Peyer's patch (tissue), 4 donors: ENCODE measurements around the gene TRAPPC10. TPM values are rescaled to one million over a fixed set of nuclear protein-coding genes. Genes with fewer than 3 reads are reported as not detected.

Experiments
- DNase-seq, 3 donors: peaks; one replicate each; pipeline ENCODE4 v3.0.0-alpha.2; 2017 to 2019
- H3K27ac ChIP-seq, 4 donors: fragments of 200-600 bp; sonication (generic); one replicate each; pipeline ENCODE4 v1.5.1; 2016 to 2019
- H3K27me3 ChIP-seq, 2 donors: fragments of 200-600 bp; sonication (generic); one replicate each; pipeline ENCODE4 v1.5.1; 2019
- H3K36me3 ChIP-seq, 3 donors: fragments of 200-600 bp; sonication (generic); one replicate each; pipeline ENCODE4 v1.5.1; 2016 to 2019
- H3K4me1 ChIP-seq, 4 donors: fragments of 200-600 bp; sonication (generic); one replicate each; pipeline ENCODE4 v1.5.1; 2016 to 2019
- H3K4me3 ChIP-seq, 4 donors: fragments of 200-600 bp; sonication (generic); 1 replicate in 3 of 4; 2 replicates in 1 of 4; pipeline ENCODE4 v1.5.1; 2016 to 2019; ENCODE audit warnings: mild to moderate bottlenecking in 1 of 4
- H3K9me3 ChIP-seq, 4 donors: fragments of 200-600 bp; sonication (generic); one replicate each; pipeline ENCODE4 v1.5.1; 2016 to 2019; ENCODE audit warnings: mild to moderate bottlenecking in 1 of 4
- CTCF ChIP-seq, 6 experiments: fragments of 450-650 bp in 4 of 6; fragments of 200-600 bp in 2 of 6; sonication (generic) in 1 of 6; IDR thresholded peaks; one replicate each; pipeline ENCODE4 v1.5.1; 2017 to 2019; ENCODE audit warnings: antibody characterized with exemption in 6 of 6, mild to moderate bottlenecking in 3 of 6, moderate library complexity in 1 of 6
- POLR2A ChIP-seq, 2 donors: fragments of 450-650 bp; IDR thresholded peaks; one replicate each; pipeline ENCODE4 v1.5.1; 2017; ENCODE audit warnings: antibody characterized with exemption in 2 of 2, mild to moderate bottlenecking in 2 of 2, moderate library complexity in 2 of 2
- total RNA-seq, 4 donors: library from RNA; depleted of rRNA; stranded (reverse); fragments of >200 nt; gene quantifications; one replicate each; pipeline ENCODE4 v1.1.0, GENCODE V29; 2016

The TRAPPC10 gene
- total RNA-seq, 4 donors from 2014 or later = 62.2 to 153 (median 93.0) TPM

GRCh38 chr21:43983860-43984420 is 28.2 kb upstream of the TRAPPC10 start:
- Histone ChIP-seq H3K36me3 (peaks cover 0 to 44% (median 0%) of the 10 kb centered on the region in 3 donors), H3K4me1 (peaks cover 0 to 3% (median 0%) of the 10 kb centered on the region in 4 donors)
- no peak for TF ChIP-seq POLR2A (IDR thresholded peaks at IDR 0.05)
- TF ChIP-seq CTCF (IDR thresholded peaks at IDR 0.05) = no peak

DNA sequence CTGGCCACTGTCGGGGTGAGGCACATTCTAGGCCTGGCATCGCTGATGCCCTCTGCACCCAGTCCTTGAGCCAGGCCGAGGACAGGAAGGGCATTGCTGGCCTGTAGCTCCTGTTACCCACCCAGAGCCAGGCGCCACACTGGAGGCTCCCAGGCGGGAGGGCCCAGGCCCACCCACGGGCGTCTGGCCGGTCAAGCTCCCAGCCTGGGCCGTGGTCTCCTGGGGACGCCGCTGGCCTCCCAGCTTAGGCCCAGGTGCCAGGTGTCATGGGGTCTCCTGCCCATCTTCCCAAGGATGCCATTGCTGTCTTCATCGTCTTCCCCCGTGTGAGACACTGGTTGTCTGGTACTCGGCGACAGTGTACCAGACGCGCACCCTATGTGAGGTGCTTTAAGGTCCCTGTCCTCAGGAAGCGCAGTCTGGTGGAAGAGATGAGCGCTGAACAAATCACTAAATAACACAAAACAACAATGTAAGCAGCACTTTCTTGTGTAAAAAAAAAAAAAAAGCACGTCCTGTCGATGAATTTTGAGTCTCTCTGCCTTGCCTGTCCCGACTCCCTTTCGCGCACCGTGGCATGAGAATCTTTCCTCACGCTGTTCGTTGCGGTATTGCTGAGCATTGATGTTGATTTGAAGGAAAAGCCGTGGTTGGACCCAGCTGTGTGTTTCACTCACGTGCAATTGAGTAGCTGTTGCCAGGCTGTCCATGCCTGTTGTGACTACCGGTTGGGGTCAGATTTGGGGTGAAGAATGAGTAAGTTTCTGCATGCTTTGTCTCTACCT is 27.0 kb upstream of the TRAPPC10 start:
- H3K9me3 ChIP-seq = no peaks in the 10 kb centered on the region
- no peaks in the 10 kb centered on the region for H3K27me3 ChIP-seq
- no peak overlapping the region for H3K4me3 ChIP-seq
- H3K36me3 ChIP-seq = peaks cover 0 to 36% (median 0%) of the 10 kb centered on the region in 3 donors
- TF ChIP-seq POLR2A (IDR thresholded peaks at IDR 0.05) = no peak
- no peak for TF ChIP-seq CTCF (IDR thresholded peaks at IDR 0.05)
- no peak for DNase-seq
- H3K4me1 ChIP-seq = peaks cover 0 to 3% (median 0%) of the 10 kb centered on the region in 4 donors
- H3K27ac ChIP-seq = no peak overlapping the region

More at GRCh38 chr21:43983860-43984420, 28.2 kb upstream of the TRAPPC10 start:
- H3K27me3 ChIP-seq = no peaks in the 10 kb centered on the region
- no peak overlapping the region for H3K27ac ChIP-seq
- no peak for DNase-seq
- no peaks in the 10 kb centered on the region for H3K9me3 ChIP-seq
- H3K4me3 ChIP-seq = no peak overlapping the region

DNA sequence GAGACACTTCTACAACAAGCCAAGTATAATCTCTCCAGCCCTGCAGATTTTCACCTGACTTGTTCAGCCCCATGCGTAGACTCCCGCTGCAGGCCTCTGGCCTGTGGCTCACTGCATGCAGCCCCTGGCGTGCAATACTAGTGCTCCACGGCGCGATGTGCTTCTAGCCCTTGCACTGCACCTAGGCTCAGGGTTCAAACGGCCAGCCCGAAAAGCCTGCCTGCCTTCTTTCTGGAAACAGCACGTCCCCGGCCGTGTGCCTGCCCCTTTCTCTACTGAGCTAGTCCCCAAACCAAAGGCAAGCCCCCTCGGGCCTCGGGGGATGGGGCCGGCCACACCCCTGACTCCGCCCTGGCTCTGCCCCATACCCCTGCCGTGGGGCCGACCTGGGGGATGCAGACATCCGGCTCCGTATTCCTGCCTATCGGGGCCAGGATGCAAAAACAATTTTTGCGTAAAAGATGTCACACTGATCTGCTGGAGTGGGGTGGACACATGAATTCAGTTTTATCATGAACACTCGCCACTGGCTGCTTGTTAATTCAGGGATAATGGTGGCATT is 26.3 kb upstream of the TRAPPC10 start:
- no peak overlapping the region for H3K27ac ChIP-seq
- H3K27me3 ChIP-seq = no peaks in the 10 kb centered on the region
- peaks cover 0 to 3% (median 0%) of the 10 kb centered on the region in 4 donors for H3K4me1 ChIP-seq
- peaks cover 0 to 36% (median 0%) of the 10 kb centered on the region in 3 donors for H3K36me3 ChIP-seq
- H3K9me3 ChIP-seq = no peaks in the 10 kb centered on the region
- no peak overlapping the region for H3K4me3 ChIP-seq
- no peak for DNase-seq
- no peak for TF ChIP-seq POLR2A (IDR thresholded peaks at IDR 0.05)
- no peak for TF ChIP-seq CTCF (IDR thresholded peaks at IDR 0.05)

DNA sequence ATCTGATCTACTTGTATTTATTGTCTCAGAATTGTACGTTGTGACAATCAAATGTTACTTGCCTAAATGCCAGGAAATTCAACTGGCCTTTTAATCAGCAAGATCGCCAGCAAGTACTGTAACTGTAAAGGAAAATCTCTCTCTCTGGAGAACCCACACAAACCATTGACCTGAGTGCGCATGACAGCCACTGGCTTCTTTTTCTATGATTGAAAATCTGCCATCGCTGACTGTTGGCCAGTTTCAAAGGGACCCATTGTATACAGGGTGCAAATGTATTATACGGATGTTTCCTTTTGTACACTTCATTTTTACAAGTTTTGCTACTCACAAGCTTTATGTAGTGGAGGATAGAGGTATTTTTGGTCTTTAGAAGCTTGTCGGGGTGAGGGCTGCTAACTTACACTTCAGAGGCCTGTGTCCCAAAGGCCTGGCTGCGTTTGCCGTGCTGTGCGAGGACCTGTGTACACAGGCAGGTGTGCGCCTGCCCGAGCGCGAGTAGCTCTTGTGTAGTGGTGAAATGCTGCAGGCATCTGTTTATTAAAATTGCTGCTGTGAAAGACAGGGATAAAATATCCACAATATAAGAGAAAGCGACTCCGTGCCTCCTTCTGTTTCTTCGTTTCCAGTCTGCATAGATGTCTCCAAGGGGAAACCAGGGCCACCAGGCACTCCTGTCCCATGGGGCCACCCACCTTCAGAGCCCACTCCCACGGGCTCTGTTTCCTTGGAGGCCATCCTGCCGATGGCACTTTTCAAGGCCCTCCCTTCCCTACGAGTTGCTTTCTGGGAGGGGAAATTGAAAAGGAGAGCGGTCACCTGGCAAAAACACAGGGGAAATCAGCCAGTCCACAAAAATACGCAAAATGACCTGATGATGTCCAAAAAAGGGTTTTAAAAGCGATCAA is 25.3 kb upstream of the TRAPPC10 start:
- Histone ChIP-seq H3K36me3 (peaks cover 0 to 25% (median 0%) of the 10 kb centered on the region in 3 donors), H3K27ac (no peak overlapping the region), H3K9me3 (no peaks in the 10 kb centered on the region), H3K4me1 (peaks cover 0 to 3% (median 0%) of the 10 kb centered on the region in 4 donors), H3K27me3 (no peaks in the 10 kb centered on the region), H3K4me3 (no peak overlapping the region)
- no peak for DNase-seq
- TF ChIP-seq POLR2A (IDR thresholded peaks at IDR 0.05) (no peak), CTCF (IDR thresholded peaks at IDR 0.05) (no peak)

DNA sequence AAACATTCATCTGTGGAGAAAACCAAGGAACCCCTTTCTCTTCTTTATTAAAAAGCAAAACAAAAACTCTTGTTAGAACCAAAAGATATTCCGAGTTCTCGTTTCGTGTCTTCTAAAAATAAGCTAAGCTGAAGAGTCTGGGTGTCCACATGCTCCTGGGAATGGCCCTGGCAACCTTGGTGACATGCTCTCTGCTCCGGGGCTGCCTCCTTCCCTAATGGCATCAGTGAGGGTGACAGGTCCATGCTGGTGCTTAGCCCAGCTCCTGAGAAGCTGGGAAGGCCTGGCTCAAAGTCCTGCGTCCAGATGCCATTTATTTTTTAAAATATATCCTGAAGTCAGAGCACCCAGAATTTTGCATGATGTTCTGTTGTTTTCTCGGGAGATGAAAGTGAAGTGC is 24.6 kb upstream of the TRAPPC10 start:
- DNase-seq = no peak
- Histone ChIP-seq H3K27ac (no peak overlapping the region), H3K9me3 (no peaks in the 10 kb centered on the region), H3K27me3 (no peaks in the 10 kb centered on the region), H3K4me1 (peaks cover 0 to 3% (median 0%) of the 10 kb centered on the region in 4 donors), H3K4me3 (no peak overlapping the region), H3K36me3 (peaks cover 0 to 18% (median 0%) of the 10 kb centered on the region in 3 donors)
- TF ChIP-seq CTCF (IDR thresholded peaks at IDR 0.05) (no peak), POLR2A (IDR thresholded peaks at IDR 0.05) (no peak)
